ENCODE measurements around the gene HTATSF1. TPM values are rescaled to one million over a fixed set of nuclear protein-coding genes. Genes with fewer than 3 reads are reported as not detected.

Gene HTATSF1
- total and polyA plus RNA-seq, 4 donors, result 22.0 to 54.1 (median 25.4) TPM

DNA sequence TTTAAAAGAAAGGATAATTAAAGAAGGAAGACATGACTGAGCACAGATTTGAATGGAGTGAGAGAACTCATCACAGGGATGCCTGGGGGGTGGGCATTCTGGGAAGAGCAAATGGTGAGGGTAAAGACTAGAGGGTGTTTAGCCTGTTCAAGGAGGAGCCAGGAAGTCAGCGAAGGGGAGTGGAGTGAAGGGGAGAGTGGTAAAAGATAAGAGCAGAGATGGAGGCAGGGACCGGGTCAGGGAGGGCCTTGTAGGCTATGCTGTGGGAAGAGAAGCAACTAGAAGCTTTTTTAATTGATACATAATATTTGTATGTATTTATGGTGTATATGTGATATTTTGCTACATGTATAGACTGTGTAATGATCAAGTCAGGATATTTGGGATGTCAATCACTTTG lies 32.4 kb downstream of the HTATSF1 start:
- 59 to 80% methylated on average over 2 of the region's 2 CpGs for WGBS, 2 donors
- H3K4me1 ChIP-seq (ENCODE audit: control insufficient read depth in 5 of 5, insufficient read depth in 5 of 5, low read length in 5 of 5), result peaks cover 0 to 4% (median 0%) of the 10 kb centered on the region in 5 donors
- H3K9ac ChIP-seq (ENCODE audit: insufficient read depth in 1 of 2, low read length in 2 of 2), result no peak overlapping the region
- H3K27ac ChIP-seq (ENCODE audit: low read depth in 1 of 2, low read length in 1 of 2), result no peak overlapping the region
- TF ChIP-seq, protein P1, sequence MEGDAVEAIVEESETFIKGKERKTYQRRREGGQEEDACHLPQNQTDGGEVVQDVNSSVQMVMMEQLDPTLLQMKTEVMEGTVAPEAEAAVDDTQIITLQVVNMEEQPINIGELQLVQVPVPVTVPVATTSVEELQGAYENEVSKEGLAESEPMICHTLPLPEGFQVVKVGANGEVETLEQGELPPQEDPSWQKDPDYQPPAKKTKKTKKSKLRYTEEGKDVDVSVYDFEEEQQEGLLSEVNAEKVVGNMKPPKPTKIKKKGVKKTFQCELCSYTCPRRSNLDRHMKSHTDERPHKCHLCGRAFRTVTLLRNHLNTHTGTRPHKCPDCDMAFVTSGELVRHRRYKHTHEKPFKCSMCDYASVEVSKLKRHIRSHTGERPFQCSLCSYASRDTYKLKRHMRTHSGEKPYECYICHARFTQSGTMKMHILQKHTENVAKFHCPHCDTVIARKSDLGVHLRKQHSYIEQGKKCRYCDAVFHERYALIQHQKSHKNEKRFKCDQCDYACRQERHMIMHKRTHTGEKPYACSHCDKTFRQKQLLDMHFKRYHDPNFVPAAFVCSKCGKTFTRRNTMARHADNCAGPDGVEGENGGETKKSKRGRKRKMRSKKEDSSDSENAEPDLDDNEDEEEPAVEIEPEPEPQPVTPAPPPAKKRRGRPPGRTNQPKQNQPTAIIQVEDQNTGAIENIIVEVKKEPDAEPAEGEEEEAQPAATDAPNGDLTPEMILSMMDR (IDR thresholded peaks at IDR 0.05; ENCODE audit: control extremely low read depth, extremely low read depth), result no peak
- no peak overlapping the region for H3K4me3 ChIP-seq
- peaks cover 0 to 17% (median 12%) of the 10 kb centered on the region in 3 donors for H3K27me3 ChIP-seq (ENCODE audit: control insufficient read depth in 3 of 3, insufficient read depth in 3 of 3, low read length in 2 of 3)
- H3K36me3 ChIP-seq (ENCODE audit: control insufficient read depth in 4 of 4, insufficient read depth in 4 of 4, low read length in 4 of 4), result no peaks in the 10 kb centered on the region
- no peaks in the 10 kb centered on the region for H3K9me3 ChIP-seq (ENCODE audit: control insufficient read depth in 4 of 4, insufficient read depth in 3 of 4, low read length in 3 of 4)
- ATAC-seq (ENCODE audit: insufficient read depth, low FRiP score) (no peak), DNase-seq (no peak)

- Histone ChIP-seq H3K9ac (ENCODE audit: insufficient read depth in 1 of 2, low read length in 2 of 2) (no peak within 1 kb of the TSS), H3K27ac (ENCODE audit: low read depth in 1 of 2, low read length in 1 of 2) (no peak within 1 kb of the TSS), H3K36me3 (ENCODE audit: control insufficient read depth in 4 of 4, insufficient read depth in 4 of 4, low read length in 4 of 4) (no peaks in the 10 kb centered on the region), H3K4me3 (no peak within 1 kb of the TSS), H3K9me3 (ENCODE audit: control insufficient read depth in 4 of 4, insufficient read depth in 3 of 4, low read length in 3 of 4) (no peaks in the 10 kb centered on the region), H3K27me3 (ENCODE audit: control insufficient read depth in 3 of 3, insufficient read depth in 3 of 3, low read length in 2 of 3) (peaks cover 0 to 22% (median 12%) of the 10 kb centered on the region in 3 donors), H3K4me1 (ENCODE audit: control insufficient read depth in 5 of 5, insufficient read depth in 5 of 5, low read length in 5 of 5) (no peaks in the 10 kb centered on the region)
- TF ChIP-seq, protein P1 (IDR thresholded peaks at IDR 0.05; ENCODE audit: control extremely low read depth, extremely low read depth), result no peak
- DNase-seq (peak; percentile 13 to 55 (median 19)), ATAC-seq (ENCODE audit: insufficient read depth, low FRiP score) (no peak)
- 65 to 91% methylated on average over 3 of the region's 3 CpGs for WGBS, 2 donors
Observed at GRCh38 chrX:136531951-136532350, 34.6 kb downstream of the HTATSF1 start, which contains the start of gene VGLL1. Gene VGLL1 (plus strand): TSS chrX:136532215. CDS start chrX:136536021, 3,806 bp downstream.

DNA sequence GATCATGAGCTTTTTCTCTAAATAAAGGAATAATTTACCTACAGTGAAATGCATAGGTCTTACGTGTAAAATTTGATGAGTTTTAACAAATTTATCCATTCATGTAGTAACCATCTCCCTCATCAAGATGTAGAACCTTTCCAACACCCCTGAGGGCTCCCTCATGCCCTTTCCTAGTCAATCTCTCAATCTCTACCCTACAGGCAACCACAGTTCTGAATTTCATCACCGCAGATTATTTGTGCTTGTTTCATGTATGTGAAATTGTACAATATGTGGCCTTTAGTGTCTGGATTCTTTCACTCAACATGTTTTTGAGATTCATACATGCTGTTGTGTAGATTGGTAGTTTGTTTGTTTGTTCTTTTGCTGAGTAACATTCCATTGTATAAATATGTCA lies 36.7 kb downstream of the HTATSF1 start:
- H3K4me1 ChIP-seq (ENCODE audit: control insufficient read depth in 5 of 5, insufficient read depth in 5 of 5, low read length in 5 of 5), result no peaks in the 10 kb centered on the region
- H3K9me3 ChIP-seq (ENCODE audit: control insufficient read depth in 4 of 4, insufficient read depth in 3 of 4, low read length in 3 of 4), result no peaks in the 10 kb centered on the region
- no peaks in the 10 kb centered on the region for H3K36me3 ChIP-seq (ENCODE audit: control insufficient read depth in 4 of 4, insufficient read depth in 4 of 4, low read length in 4 of 4)
- peaks cover 0 to 16% (median 15%) of the 10 kb centered on the region in 3 donors for H3K27me3 ChIP-seq (ENCODE audit: control insufficient read depth in 3 of 3, insufficient read depth in 3 of 3, low read length in 2 of 3)
- H3K27ac ChIP-seq (ENCODE audit: low read depth in 1 of 2, low read length in 1 of 2), result no peak overlapping the region
- no peak overlapping the region for H3K9ac ChIP-seq (ENCODE audit: insufficient read depth in 1 of 2, low read length in 2 of 2)
- 79 to 98% methylated on average over 2 of the region's 2 CpGs for WGBS, 2 donors
- no peak overlapping the region for H3K4me3 ChIP-seq
- DNase-seq (no peak), ATAC-seq (ENCODE audit: insufficient read depth, low FRiP score) (no peak)
- TF ChIP-seq, protein P1 (IDR thresholded peaks at IDR 0.05; ENCODE audit: control extremely low read depth, extremely low read depth), result no peak

DNA sequence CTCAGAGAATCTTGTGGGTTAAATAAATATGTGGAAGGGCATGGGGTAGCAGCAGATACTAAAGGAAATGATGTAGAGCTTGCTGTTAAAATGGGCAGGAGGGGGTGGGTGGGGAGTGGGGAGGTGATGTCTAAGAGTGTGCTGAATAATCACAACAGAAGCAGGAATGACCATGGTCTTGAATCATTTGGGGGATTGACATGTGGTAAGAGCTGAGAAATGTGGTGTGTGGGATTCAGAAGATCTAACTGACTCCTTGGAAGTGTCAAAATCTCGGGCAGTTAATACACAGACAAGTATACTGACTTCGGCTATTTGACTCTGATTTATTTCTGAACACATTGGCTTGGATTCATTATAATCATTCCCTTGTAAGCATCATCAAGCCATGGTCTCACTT lies 41.4 kb downstream of the HTATSF1 start:
- Histone ChIP-seq H3K36me3 (ENCODE audit: control insufficient read depth in 4 of 4, insufficient read depth in 4 of 4, low read length in 4 of 4) (no peaks in the 10 kb centered on the region), H3K27ac (ENCODE audit: low read depth in 1 of 2, low read length in 1 of 2) (no peak overlapping the region), H3K4me3 (no peak overlapping the region), H3K9me3 (ENCODE audit: control insufficient read depth in 4 of 4, insufficient read depth in 3 of 4, low read length in 3 of 4) (peaks cover 0 to 4% (median 0%) of the 10 kb centered on the region in 4 donors), H3K4me1 (ENCODE audit: control insufficient read depth in 5 of 5, insufficient read depth in 5 of 5, low read length in 5 of 5) (no peaks in the 10 kb centered on the region), H3K9ac (ENCODE audit: insufficient read depth in 1 of 2, low read length in 2 of 2) (no peak overlapping the region), H3K27me3 (ENCODE audit: control insufficient read depth in 3 of 3, insufficient read depth in 3 of 3, low read length in 2 of 3) (peaks cover 0 to 14% (median 11%) of the 10 kb centered on the region in 3 donors)
- no peak for DNase-seq
- ATAC-seq (ENCODE audit: insufficient read depth, low FRiP score), result no peak
- 60 to 93% methylated on average over 2 of the region's 2 CpGs for WGBS, 2 donors
- TF ChIP-seq, protein P1 (IDR thresholded peaks at IDR 0.05; ENCODE audit: control extremely low read depth, extremely low read depth), result no peak
